Prostate gland (tissue), 2 donors: ENCODE results near the gene LYPLAL1.

Experiments used
- CTCF ChIP-seq, 4 experiments: fragments of 200-600 bp in 2 of 4; fragments of 450-650 bp in 2 of 4; sonication (generic) in 2 of 4; IDR thresholded peaks; 1 replicate in 3 of 4; 2 replicates in 1 of 4; pipeline ENCODE4 v1.5.1; 2016 to 2019; ENCODE audit warnings: antibody characterized with exemption in 4 of 4, mild to moderate bottlenecking in 2 of 4, moderate library complexity in 2 of 4
- POLR2A ChIP-seq: fragments of 450-650 bp; IDR thresholded peaks from one replicate; pipeline ENCODE4 v1.6.1; 2016; ENCODE audit warnings: antibody characterized with exemption, mild to moderate bottlenecking
- POLR2AphosphoS5 ChIP-seq: sonication (generic); formaldehyde crosslinking; IDR thresholded peaks from one replicate; pipeline ENCODE4 v1.6.1; 2017; ENCODE audit warnings: antibody characterized with exemption

- TF ChIP-seq CTCF (IDR thresholded peaks at IDR 0.05) (no peak), POLR2A (no peak), POLR2AphosphoS5 (no peak)
Measured at GRCh38 chr1:219227360-219228057, 53.8 kb downstream of the LYPLAL1 start.
